CD4-positive, alpha-beta T cell treated with Interleukin-15 for 4 hours (primary cell): ENCODE measurements around the gene LDLRAD4.

Source experiments
- DNase-seq: peaks from one replicate; pipeline ENCODE4 v3.0.0-alpha.2; 2020; ENCODE audit warnings: low spot score

The LDLRAD4 gene

DNA sequence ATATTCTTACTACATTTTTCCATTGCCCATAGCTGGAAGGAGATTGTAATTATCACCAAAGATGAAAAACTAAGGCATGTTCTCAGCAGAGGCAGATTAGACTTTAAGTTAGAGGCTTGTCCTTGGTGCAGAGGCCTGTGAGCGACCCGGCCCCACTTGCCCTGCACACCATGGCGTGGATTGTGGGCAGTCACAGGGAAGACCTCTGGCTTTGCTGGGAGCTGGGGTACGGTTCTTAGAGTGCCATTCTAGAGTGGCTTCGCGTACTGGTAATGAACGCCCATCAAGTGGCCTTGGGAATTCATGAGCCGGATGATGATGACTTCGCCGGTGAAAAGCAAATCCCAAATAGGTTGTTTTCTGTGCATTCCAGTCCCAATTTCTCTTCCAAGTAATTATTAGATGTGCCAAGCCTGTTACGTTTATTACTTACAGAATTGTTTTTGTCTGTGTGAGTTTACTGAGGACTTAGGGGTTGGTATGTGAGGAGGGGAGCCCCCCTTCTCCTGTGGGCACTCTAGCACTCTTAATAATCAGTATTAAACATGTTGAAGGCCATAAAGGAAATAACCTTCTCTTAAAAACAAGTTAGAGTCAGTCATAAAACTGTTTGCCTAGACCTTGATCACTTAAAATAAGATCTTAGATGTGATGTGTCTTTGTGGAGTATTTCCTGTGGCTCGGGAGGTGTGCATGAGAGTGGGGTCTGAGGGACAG is 90.6 kb downstream of the LDLRAD4 start:
- no peak for DNase-seq

DNA sequence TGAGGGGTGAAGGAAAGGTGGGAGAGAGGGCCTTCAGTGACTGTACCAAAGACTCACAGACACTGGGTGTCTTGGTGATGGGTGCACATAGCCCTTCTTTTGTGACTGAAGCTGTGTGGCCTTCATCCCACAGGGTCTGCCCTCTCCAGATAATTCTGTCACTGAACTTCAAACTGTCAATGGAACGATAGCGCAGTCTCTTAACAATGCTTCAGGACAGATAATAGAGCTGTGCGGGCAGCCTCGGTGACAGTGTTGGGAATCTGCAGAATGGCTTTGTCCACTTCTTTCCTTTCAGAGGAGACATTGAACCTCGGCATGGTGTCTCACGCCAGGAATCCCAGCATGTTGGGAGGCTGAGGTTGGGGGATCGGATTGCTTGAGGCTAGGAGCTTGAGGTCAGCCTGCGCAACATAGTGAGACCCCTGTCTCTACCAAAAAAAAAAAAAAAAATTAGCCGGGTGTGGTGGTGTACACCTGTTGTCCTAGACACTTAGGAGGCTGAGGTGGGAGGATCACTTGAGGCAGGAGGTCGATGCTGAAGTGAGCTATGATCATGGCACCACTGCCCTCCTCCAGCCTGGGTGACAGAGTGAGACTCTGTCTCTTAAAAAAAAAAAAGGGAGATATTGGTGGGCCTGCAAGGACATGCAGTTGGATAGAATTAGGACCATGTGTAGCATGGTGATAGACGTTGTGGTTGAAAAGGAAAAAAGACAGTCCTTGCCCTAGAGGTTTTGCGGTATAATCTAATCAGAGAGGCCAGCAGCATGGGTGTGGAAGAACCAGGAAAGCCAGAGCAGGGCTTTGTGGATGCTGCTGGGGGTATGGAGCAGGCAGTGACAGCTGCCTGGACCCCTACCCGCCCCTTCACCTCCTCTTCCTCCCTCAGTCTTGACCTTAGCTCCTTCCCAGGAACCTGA is 91.4 kb downstream of the LDLRAD4 start:
- no peak for DNase-seq

DNA sequence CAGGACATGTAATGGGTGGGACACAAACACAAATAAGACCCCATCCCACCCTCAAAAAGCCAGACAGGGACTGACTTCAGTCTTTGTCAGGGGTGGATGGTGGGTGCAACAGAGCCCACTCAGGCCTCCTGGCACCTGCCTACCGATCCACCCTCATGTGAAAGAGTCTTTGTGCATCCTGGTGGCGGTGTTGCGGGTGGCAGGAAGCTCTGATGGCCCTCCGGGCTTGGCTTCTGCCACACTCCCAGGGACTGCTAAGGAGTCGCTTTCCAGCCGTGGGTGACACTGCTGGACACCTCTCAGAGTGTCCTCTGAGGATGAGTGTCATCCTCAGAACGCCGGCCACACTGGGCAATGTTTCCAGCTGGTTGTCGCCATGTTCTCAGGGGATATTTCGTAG is 92.6 kb downstream of the LDLRAD4 start:
- no peak for DNase-seq

DNA sequence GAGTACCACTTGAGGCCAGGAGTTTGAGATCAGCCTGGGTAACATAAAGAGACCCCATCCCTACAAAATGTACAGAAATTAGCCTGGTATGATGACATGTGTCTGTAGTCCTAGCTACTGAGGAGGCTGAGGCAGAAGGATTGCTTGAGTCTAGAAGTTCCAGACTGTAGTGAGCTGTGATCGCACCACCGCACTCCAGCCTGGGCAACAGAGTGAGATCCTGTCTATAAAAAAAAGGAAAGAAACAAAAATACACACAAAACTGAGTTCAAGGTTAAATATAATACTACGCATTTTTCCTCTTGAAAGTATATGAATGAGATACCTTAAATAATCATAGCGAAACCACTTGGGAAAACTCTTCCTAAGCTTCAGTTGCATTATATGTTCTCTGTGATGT is 94.0 kb downstream of the LDLRAD4 start:
- no peak for DNase-seq

DNA sequence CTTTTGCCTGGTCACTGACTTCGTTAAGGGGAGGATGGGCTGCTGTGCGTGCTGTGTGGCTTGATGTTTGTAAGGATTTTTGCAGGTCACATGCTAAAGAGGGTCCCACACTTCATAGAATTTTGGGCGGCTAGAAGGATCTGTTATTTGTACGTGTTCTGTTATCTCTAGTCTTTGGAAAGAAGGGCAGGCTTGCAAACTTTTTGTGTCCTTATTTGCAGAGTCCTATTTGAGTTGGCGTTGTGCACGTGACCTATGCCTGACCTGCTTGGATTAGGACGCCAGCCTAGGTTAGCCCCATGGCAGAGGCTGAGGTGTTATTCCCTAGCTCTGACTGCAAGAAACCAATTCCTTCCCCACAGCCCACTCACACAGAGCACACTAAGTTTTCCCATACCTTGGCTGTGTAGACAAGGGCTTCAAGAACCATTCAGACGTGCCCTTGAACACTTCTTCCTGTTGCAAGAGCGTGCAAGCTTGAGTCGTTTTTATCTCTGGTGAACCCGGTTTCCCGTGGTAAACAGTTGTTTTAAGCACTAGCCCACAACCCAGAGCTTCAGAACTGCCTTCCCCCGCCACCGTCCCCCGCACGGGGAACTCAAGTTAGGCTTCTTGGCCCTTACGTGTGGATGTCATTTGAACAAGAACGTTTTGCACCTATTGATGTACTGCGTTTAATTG is 94.6 kb downstream of the LDLRAD4 start:
- no peak for DNase-seq

DNA sequence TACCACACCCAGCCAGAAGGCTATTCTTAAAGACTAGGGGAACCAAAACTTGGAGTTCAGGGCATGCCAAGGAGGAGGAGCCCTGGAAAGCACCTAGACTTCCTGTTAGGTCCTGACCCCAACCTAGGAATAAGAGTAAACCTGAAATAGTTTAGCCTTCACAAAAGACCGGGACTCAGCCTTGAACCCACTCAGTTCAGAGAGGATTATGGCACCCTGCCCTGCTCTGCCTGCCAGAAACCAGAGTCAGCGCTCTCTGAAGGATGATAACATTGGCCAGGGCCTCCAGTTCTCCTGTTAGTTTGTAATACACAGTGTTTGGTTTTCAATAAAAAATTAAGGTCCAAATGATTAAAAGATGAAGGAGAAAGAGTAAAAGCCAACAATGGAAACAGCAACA is 96.4 kb downstream of the LDLRAD4 start:
- DNase-seq: no peak

DNA sequence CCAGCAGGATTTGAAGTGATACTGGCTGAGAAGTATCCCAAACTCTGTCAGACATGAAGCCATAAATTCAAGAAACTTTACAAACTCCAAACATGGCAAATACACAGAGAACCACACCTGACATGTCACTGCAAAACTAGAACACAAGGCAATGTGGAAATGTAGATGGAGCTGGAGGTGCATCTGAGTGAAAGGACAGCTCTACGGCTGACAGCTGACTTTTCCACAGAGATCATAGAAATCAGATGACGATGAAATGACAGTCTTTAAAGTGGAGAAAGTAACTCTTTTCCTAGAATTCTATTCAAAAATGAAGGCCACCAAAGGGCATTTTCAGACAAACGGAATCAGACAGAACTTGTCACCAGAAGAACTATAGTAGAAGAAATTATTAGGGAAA is 97.5 kb downstream of the LDLRAD4 start:
- DNase-seq: no peak

DNA sequence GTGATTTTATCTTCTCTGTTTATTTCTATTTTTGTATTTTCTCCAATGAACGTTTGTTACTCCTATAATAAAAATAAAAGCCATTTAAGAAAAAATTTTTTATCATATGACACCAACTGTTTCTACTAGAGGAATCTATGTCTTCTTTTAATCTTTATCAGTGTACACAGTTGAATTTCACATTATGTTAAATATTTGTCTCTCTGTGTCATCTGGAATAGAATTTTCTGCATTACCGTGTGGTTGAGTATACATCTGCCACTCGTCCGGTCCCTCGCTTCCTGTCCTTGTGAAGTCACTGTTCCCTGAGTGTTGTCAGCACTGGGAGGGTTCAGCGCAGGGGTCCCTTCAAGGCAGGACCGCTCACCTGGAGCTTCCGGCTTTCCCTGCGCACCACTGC is 99.2 kb downstream of the LDLRAD4 start:
- no peak for DNase-seq

DNA sequence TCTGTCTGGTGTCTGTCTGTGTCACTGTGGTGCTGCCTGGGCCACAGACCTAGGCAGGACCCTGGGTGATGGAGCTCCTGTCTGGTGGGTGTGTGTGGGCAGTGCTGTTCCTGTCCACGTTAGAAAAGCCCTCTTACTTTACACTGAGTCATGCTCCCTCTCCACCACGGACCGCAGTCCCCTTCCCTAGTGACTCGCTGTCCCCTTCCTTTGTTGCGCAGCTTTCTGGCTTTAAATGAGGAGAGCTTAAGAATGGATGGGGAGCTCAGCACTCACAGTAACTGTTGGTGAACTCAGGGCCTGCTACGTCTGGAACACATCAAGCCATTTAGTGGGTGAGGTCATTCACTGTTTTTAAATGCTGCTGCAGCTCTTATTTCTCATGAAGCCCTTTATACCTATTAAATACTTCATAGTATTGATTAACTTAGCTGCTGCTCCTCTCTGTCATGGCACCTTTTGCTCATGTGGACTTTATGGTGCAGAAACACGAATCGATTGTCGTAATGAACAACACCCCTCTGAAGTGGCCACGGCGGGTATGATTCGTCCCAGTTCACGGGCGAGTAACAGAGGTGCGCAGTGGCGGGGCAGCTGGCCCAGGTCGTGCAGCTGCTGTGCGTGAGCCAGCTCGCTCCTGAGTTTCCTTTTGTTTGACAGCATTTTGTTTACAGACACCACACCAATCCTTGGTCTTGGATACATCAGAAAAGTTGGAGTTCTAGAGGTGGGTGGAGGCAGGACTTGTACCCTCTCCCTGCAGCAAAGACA is 100.4 kb downstream of the LDLRAD4 start:
- no peak for DNase-seq

DNA sequence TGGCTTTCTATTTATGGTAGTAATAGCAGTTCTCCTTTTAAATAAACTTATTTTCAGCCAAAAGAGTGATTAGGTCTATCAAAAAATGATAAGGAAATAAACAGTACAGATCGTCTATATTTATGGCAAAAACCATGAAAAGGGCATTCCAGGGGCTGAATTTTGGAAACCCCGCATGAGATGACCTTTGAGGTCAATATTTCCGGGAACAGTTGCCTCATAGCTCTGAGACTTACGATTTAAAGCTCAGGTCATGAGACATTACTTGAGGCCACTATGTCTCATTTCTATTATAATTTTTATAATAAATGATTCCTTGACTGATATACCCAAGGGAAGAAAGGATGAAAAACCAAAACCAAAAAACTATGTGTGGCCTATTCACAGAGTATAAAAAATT is 101.1 kb downstream of the LDLRAD4 start:
- no peak for DNase-seq

DNA sequence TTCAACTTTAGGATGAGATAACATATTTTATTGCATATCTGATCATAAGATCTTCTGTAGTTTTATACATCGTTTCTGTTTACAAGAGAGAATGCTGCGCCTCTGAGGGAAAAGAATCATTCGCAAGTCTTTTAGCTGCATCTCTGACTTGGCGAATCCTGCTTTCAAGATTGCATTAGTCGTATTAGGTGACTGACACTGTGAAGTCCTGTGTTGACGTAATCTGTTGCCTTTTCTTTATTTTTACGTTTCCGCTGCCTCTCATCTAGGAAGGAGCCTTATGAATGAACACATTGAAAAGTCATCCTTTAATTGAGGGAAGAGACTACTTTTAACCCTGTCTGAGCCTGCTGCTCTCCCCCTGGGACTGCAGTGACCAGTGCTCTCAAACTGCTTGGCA is 101.5 kb downstream of the LDLRAD4 start:
- no peak for DNase-seq

DNA sequence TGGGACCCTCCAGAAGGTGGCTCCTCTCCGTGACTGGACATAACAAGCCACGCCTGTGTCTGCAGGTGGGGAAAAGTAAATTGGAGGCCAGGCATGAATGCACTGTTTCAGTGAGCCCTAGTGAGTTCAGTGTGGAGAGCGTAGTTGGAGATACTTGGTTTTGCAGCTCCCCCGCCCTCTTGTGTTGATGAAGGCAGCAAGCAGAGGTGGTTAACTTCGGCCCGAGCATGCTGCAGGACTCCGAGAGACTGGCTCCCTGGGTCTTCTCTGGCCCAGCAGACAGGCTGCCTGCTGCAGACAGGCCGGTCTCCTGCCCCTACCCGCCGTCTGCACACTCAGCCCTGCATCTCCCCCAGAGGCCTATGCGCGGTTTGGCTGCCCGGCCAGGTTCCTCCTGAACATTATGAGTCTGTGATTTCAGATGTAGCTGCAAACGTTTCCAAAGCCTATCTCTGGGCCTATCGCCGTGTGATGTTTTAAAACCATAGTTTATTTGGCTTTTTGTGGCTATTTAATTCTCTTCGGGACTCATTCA is 102.4 kb downstream of the LDLRAD4 start:
- no peak for DNase-seq

DNA sequence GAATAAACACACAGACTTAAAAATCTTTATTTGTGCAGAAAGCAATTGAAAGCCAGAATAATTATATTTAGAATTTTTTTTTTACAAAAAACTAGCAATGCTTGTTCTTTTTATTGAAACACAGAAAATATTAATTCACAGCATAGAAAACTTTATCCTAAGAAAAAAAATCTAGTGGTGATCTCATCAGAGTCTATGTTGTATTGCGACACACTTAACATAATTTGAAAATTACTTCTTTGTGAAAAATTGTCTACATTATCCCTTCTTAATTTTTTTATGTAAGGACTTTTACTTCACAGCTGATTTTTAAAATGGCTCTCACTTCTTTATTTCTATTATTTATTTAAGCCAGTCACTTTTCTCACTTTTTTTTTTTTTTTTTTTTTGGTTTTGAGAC is 103.4 kb downstream of the LDLRAD4 start:
- no peak for DNase-seq

DNA sequence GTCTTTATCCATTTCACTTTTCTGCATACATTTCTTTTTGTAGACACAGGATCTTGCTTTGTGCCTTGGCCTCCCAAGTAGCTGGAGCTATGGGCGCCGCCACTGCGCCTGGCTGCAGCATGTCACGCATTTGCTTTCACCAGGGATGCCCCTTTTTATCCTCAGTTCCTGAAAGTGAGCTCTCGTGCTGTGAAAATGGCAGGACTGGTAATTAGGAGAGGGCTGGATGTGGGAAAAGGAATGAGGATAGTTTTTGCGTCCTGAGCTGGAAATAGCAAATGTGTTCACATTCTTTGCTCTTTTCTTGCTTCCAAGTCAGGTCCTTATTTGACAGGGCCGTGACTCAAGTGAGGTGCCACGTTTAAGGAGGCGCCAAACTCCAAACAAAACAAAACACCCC is 104.6 kb downstream of the LDLRAD4 start:
- no peak for DNase-seq

DNA sequence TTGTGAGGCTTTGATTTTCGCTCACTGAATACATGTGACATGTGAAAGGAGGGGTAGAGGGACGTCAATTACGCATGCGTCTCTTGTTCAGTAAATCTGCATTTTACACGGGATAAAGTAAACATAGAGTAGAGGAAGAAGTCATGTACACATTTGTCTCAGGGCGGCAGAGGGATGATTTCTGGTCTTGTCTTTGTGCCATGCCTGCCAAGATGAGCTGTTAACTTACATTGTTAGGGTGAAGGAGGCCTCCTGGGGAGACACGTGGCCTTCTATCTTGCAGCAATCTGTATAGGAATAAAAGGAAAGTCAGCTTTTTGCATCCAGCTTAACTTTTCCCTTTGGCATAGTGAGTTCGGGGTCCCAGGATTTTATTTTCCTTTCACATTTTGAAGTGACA is 106.3 kb downstream of the LDLRAD4 start:
- DNase-seq: no peak

DNA sequence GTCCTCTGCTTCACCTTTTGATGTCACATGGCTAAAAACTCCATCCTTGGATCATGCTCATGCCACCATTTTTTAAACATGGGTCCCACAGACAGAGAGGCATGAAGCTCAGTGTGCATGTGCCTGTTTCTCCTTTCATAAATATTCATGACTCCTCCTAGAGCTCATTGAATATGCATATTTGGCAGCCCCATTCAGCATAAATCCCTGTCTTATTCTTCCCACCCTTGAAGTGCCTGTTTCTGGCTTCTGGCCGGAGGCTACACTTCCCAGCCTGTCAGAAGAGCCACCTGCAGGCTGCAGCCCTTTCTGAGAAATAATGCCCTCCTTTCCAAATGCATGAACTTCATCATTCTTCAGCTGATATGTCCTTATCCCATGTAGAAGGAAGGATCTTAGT is 109.7 kb downstream of the LDLRAD4 start:
- no peak for DNase-seq

DNA sequence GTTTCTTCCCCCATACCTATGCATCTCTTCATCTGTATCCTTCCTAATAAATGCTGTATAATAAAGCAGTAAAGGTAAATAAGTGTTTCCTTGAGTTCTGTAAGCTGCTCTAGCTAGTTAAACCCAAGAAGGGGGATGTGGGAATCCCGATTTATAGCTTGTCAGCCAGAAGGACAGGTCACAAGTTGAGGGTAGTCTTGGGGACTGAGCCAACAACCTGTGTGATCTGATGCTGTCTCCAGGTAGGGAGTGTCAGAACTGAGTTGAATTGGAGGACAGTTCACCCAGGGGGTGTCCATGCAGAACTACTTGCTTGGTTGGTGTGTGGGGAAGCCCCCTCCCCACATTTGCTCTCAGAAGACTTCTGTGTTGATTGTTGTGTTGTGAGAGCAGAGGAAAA is 112.4 kb downstream of the LDLRAD4 start:
- DNase-seq: no peak

DNA sequence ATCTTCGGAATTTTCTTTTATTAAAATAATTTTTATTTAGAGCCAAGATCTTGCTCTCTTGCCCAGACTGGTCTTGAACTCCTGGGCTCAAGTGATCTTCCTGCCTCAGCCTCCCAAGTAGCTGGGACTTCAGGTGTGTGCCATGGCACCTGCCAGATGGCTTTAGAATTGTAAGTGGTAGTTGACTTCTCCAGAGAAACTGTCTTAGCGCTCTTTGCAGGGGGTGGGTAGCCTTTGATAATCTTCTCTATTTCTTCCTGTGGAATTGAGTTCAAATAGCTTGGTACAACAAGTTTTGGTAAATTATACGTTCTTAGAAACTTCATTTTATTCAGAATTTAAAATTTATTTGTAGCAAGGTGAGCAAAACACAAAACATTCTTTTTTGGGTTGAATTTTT is 113.3 kb downstream of the LDLRAD4 start:
- DNase-seq: no peak

DNA sequence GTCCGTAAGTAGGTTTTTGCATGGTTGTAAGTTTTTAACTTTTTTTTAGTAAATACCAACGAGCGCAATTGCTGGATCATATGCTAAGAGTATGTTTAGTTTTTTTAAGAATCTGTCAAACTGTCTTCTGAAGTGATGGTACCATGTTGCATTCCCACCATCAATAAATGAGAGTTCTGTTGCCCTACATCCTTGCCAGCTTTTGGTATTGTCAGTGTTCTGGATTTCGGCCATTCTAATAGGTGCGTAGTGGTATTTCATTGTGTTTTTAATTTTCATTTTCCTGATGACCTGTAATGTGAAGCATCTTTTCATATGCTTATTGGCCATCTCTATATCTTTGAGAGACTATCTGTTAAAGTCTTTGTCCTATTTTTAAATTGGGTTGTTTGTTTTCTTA is 114.3 kb downstream of the LDLRAD4 start:
- no peak for DNase-seq

DNA sequence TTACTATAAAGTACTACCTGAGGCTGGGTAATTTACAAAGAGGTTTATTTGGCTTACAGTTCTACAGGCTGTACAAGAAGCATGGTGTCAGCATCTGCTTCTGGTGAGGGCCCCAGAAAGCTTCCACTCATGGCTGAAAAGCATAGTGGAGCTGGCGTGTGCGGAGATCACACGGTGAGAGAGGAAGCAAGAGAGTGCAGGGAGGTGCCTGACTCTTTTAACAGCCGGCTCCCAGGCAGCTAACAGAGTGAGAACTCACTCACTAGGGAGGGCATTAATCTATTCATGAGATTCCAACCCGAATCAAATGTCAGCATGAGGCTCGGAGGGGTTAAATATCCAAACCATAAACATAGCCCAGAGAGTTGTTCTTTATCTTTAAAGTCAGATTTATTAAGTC is 117.3 kb downstream of the LDLRAD4 start:
- no peak for DNase-seq

DNA sequence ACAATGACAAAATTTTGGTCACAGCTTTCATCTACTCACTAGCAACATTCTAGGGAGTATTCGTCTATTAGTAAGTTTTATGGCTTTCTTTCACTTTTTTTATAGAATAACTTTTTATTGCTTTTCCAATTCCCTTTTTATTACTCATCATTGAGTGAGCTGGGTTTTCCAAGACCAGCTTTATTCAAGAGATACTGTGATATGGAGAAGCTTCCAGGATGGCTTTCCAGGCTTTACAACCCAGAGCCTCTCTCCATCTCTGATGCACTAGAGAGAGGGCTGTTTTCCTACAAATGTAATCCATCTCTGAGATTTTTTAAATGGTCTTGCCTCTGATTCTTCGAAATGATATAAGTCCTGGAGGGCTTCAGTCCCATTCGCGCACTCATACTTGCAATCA is 118.3 kb downstream of the LDLRAD4 start:
- no peak for DNase-seq

DNA sequence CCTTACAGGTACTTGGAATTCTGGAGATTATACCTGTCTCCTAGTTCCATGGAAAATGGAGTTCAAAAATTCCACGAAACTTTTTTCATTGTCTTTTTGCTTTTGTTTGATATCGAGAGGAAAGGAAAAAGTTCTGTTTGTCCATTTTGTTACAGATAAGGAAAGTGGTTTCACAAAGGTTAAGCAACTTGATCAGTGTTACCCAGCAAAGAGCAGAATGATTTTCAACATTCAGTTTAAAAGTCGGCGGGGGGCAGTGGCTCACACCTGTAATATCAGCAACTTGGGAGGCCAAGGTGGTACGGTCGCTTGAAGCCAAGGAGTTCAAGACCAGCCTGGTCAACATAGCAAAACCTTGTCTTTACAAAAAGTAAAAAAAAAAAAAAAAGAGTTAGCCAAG is 118.8 kb downstream of the LDLRAD4 start:
- no peak for DNase-seq
